GM19324 (cell line): ENCODE results near the gene PRR19.

ENCODE experiments used
- ATAC-seq: cut with Tn5 transposase; IDR thresholded peaks from one replicate; pipeline ENCODE4 v1.9.1; 2021; ENCODE audit warnings: mild to moderate bottlenecking, moderate library complexity; ENCODE audit not compliant: unreplicated experiment, low FRiP score

Gene PRR19

DNA sequence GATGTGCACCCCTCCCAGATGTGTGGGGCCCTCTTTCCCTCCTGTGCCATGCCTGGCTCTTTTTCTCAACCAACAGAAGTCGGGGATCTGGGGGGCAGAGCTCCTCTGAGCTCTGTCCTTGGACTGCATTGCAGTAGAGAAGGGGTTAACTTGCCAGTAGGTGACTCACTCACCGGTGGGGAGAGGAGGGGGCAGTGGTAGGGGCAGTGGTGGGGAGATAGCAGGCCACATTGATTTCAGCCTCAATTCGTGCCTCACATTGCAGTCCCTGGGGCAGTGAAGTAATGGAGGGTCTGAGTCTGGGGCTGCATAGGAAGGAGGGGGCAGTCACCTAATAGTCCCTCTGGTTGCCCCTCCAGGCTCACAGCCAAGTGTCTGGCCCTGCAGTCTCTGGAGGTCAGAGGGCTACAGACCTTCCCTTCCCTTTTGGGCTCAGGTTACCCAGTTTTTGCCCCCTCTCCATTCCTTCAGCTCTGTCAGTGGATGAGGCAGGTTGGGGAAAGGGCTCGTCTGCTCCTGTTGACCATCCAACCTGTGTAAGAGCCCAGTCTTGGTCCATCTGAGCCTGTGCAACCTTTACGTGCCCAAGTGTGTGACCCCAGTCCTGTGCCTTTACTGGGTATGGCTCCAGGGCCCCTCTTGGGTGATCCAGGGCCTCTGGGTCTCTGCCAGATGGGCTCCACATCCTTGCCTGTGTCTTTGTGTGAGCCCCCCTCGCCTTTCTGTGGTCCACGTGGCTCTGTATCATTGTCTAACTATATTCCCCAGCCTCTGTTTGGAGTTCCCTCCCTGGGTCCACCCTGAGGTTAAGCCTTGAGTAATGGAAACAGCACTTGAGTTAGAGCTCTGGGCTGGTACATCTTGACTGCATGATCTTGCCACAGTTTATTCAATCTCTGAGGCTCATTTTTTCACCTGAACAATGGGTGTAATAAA, 19.8 kb upstream of the PRR19 start:
- no peak for ATAC-seq

DNA sequence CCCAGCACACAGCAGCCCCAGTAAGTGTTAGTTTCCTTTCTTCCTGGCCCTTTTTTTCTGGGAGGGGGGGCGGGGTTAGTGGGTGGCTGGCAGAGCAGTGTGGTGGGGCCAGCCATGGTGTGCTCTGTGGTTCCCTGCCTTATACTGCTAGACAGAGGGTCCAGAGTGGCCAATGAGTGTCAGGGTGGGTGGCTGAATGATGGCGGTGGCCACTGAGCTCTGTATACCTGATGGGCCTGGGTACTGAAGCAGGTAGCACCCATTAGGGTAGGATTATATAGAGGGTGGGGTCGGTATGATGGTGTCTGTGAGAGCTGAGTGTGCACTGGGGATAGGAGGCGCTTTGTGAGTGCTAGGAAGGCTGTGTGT, 19.1 kb upstream of the PRR19 start:
- ATAC-seq = no peak

DNA sequence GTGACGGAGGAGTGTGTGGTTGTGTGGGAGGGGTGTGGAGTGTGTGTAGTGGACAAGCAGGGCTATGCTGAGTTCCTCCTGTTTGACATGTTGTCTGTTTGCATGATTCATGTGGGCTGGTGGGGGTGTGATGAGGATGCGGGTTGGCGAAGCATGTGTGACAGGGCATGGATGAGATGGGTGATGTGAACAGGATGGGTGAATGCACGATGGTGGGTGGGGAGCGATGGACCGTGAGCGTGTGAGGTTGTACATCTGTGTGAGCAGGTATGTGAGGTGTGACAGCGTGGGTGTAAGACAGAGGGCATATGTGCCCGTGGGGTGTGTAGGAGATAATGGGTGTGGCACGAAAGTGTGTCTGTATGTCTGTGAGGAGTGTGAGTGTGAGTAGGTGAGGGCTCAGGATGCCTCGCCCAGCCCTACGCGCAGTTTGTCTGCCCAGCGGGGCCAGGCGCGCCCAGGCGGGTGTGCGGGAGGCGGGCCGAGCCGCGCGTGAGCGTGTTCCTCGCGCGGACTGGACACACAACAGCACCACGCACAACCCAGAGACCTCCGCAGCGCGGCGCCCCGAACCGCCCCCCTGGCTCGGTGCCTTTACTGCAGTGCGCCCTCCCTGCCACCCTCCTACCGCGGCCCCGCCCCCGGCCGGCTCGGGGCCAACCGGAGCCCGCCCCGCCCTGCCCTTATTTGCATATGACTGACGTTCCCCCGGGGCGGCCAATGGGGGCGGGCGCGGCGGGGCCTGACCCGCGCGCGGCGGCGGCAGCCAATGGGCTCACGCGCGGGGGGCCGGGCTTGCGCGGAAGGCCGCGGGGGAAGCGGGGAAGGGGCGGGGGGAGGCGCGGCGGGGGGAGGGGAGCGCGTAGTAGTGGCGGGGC, 18.5 kb upstream of the PRR19 start:
- peak; percentile 44 for ATAC-seq

DNA sequence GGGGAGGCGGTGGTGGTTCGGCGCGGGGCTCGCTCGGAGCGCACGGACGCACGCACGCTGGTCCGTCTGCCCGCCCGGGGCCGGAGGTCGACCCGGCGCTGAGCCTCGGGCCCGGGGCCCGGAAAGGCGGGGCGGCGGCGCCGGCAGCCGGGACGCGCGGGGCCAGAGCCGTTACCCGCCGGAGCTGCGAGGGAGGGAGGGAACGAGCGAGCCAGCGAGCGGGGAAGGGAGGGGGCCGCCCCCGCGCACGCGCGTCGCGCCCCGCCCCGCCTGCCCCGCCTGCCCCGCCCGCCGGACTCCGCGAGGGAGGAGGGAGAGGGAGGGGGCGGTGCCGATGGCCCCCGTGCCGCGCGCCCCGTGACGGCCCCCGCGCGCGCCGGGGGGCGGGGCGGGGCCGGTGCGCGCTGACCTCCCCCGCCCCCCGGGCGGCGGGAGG, 17.8 kb upstream of the PRR19 start:
- peak; percentile 51 for ATAC-seq

DNA sequence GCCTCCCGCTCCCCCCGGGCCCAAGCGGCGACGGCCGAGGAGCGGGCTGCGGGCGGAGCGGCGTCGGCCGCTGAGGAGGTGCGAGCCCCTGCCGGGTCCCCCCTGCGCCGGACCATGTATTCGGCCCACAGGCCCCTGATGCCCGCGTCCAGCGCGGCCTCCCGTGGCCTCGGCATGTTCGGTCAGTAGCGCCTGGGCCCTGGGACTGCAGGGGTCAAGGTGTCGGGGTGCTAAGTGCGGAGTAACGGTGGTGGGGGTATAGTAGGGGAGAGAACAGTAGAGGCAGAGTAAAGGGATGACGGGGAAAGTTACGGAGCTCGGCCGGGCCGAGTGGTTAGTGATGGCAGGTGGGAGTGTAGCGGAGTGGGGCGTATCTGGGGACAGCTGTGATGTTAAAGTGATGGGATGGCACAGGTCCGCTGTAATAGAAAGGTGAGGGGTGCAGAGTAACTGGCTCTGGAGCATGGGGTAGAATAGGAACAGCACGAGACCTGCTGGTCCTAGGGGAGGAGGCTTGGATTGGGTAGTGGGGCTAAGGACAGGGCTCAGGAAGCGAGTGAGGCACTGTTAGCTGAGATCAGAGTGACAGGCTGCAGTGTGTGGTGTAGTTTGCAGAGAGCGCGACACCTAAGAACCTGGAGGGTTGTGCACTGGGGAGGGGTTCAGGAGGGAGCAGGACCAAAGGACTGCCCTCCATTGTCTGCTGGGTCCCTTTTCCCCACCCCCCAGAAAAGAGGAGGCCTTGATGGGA, 17.2 kb upstream of the PRR19 start:
- no peak for ATAC-seq

DNA sequence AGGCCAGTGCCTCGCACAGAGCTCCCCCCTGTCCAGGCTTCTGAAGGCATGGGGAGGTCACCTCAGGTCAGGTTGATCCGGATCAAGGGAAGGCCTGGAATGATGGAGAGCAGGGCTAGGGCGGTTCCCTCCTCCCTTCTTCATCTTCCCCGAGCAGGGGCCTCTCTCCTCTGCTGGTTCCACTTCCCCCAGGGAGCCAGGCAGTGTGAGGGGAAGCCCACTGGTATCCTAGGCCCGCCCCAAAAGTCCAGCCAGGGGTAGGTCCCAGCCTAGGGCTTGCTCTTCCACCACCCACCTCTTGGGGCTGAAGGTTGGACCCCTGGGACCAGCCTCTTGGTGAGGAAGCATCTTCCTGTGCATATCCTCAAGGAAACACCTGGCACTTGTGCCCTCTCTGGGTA, 16.4 kb upstream of the PRR19 start:
- no peak for ATAC-seq

DNA sequence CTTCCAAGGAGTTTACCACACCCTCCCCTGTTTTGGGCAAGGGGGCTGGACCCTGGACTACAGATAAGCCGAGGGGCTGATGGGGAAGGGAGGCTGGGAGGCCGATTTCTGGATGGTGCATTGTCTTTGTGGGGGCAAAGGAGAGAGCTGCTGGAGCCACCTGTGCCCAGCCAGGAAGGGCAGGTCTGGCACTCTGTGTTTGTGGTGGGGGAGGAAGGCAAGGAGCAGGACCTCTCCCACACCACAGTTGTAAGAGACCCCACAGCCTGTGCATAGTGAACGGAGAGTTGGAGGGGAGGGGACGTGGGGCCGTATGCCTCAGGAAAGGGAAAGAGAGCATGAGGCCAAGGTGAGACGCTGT, 16.0 kb upstream of the PRR19 start:
- ATAC-seq = no peak

DNA sequence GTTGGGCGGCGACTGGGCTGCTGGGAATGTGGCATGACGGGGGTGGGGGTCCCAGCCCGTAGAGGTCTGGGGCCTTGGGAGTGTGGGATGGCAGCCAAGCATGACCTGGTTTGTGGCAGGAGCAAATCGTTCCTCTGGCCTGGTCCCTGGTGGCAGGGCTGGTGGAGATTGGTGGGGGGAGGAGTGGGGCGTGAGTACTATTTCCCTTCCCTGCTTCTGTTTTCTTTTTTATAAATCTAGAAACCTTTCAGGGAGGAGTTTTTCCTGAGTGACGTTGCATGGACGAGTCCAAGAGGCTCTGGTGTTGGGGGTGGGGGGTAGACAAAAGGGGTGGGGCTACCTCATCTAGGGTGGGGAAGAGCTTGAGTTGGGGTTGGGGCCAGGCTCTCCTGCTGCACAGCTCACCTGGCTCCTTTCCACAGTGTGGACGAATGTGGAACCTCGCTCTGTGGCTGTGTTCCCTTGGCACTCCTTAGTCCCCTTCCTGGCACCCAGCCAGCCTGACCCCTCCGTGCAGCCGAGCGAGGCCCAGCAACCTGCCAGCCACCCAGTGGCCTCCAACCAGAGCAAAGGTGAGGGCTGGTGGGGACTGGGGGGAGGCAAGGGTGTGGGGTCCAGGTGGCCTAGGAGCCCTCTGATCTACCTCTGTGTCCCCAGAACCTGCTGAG, 15.4 kb upstream of the PRR19 start:
- no peak for ATAC-seq

DNA sequence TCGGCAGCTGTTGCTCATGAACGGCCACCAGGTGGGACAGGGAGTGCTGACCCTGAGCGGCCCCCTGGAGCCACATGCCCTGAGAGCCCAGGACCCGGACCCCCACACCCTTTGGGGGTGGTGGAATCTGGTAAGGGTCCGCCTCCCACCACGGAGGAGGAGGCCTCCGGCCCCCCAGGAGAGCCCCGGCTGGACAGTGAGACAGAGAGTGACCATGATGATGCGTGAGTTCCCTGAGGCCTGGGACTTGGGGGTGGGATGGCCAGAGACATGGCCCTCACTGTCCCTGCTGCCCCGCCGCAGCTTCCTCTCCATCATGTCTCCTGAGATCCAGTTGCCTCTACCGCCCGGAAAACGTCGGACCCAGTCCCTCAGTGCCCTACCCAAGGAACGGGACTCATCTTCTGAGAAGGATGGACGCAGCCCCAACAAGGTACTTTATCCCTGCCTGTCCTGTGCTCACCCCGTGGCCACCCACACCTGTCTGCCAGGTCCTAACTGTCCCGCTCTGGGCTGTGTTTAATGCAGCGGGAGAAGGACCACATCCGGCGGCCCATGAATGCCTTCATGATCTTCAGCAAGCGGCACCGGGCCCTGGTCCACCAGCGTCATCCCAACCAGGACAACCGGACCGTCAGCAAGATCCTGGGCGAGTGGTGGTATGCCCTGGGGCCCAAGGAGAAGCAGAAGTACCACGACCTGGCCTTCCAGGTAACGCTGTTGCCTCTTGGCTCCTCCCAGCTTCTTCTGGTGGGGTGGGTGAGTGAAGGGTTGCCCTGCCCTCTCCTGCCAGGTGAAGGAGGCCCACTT, 14.7 kb upstream of the PRR19 start:
- ATAC-seq = no peak

DNA sequence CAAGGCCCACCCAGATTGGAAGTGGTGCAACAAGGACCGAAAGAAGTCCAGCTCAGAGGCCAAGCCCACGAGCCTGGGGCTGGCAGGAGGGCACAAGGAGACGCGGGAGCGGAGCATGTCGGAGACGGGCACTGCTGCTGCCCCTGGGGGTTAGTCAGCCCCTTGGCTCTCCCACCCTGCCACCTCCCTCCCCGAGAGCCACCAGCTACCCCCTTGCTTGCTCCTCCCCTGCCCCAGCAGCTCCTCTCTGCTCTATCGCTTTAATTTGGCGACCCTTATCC, 14.2 kb upstream of the PRR19 start:
- ATAC-seq = no peak

DNA sequence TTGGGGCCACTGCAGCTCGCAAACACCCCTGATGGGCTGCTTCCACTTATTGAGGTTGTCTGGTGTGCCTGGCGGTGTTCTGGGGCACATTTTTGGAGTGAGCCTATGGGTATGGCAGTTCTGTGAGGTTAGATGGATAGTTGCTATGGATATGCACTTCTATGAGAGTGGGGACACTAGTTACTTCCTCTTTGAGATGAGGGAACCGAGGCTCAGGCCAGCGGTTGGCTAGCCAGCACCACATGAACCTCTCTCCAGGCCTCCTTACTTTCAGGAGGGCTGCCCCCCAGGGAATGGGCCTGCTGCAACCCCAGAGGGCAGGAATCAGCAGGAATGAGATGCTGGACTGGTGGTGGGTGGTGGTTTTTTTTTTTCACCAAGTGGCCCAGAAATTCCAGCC, 13.5 kb upstream of the PRR19 start:
- ATAC-seq = no peak

DNA sequence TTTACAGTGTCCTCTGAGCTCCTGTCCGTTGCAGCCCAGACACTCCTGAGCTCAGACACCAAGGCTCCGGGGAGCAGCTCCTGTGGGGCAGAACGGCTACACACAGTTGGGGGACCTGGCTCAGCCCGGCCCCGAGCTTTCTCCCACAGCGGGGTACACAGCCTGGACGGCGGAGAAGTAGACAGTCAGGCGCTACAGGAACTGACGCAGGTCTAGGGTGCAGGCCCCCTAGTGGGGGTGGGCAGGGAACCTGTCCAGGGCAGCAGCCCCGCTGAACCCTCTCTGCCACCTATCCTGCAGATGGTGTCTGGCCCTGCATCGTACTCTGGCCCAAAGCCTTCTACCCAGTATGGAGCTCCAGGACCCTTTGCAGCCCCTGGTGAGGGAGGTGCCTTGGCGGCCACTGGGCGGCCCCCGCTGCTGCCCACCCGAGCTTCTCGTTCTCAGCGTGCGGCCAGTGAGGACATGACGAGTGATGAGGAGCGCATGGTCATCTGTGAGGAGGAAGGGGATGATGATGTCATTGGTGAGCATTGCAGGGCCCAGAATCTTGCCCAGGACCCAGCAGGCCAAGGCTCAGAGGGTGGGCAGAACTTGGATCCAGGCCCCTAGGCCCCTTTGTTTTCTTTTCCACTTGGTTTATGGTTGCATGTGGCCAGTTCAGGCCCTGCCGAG, 12.9 kb upstream of the PRR19 start:
- no peak for ATAC-seq

DNA sequence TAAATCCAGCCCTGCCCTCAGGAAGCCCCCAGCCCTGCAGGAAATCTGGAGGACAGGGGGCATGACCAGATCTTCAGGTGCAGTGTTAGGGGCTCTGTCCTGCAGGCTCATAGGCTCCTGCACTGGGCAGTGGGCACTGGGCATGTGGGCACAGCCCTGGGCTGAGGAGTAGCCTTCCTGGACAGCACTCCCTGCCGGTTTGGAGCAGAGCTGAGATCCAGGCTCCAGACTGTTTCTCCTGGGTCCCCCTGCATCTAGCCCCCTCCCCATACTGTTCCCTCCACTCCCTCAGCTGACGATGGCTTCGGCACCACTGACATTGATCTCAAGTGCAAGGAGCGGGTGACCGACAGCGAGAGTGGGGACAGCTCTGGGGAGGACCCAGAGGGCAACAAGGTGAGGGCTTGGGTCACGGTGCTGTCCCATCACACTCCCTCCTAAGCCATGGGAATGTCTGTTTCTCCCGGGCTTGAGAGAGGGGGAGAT, 12.3 kb upstream of the PRR19 start:
- ATAC-seq = no peak

DNA sequence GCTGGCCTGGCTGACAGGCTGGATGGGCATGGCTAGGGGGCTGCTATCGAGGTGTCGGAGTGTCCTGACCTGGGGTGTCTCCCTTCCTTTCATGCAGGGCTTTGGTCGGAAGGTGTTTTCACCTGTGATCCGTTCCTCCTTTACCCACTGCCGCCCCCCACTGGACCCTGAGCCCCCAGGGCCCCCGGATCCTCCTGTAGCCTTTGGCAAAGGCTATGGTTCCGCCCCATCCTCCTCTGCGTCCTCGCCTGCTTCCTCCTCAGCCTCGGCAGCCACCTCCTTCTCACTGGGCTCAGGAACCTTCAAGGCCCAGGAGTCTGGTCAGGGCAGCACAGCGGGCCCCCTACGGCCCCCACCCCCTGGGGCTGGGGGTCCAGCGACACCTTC, 11.8 kb upstream of the PRR19 start:
- ATAC-seq = no peak

DNA sequence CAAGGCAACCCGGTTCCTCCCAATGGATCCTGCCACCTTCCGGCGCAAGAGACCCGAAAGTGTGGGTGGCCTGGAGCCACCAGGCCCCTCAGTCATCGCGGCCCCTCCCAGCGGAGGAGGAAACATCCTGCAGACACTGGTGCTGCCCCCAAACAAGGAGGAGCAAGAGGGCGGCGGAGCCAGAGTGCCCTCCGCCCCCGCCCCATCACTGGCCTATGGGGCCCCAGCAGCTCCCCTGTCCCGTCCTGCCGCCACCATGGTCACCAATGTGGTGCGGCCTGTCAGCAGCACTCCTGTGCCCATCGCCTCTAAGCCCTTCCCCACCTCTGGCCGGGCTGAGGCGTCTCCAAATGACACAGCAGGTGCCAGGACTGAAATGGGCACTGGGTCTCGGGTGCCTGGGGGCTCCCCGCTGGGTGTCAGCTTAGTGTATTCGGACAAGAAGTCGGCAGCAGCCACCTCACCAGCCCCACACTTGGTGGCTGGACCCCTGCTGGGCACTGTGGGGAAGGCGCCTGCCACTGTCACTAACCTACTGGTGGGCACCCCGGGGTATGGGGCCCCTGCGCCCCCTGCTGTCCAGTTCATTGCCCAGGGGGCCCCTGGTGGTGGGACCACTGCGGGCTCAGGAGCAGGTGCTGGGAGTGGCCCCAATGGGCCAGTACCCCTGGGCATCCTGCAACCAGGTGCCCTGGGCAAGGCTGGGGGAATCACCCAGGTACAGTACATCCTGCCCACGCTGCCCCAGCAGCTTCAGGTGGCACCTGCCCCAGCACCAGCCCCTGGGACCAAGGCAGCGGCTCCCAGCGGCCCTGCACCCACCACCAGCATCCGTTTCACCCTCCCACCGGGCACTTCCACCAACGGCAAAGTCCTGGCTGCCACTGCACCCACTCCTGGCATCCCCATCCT, 11.2 kb upstream of the PRR19 start:
- no peak for ATAC-seq

DNA sequence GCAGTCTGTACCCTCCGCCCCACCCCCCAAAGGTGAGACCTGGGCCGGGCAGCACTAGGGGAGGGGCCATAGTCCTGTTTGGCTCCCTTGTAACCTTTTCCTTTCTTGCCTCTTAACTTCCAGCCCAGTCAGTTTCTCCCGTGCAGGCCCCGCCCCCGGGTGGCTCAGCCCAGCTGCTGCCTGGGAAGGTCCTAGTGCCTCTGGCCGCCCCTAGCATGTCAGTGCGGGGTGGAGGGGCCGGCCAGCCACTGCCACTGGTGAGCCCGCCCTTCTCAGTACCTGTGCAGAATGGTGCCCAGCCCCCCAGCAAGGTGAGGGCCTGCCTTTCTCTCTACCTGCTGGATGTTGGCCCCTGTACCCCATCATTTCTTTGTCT, 10.5 kb upstream of the PRR19 start:
- ATAC-seq = no peak

DNA sequence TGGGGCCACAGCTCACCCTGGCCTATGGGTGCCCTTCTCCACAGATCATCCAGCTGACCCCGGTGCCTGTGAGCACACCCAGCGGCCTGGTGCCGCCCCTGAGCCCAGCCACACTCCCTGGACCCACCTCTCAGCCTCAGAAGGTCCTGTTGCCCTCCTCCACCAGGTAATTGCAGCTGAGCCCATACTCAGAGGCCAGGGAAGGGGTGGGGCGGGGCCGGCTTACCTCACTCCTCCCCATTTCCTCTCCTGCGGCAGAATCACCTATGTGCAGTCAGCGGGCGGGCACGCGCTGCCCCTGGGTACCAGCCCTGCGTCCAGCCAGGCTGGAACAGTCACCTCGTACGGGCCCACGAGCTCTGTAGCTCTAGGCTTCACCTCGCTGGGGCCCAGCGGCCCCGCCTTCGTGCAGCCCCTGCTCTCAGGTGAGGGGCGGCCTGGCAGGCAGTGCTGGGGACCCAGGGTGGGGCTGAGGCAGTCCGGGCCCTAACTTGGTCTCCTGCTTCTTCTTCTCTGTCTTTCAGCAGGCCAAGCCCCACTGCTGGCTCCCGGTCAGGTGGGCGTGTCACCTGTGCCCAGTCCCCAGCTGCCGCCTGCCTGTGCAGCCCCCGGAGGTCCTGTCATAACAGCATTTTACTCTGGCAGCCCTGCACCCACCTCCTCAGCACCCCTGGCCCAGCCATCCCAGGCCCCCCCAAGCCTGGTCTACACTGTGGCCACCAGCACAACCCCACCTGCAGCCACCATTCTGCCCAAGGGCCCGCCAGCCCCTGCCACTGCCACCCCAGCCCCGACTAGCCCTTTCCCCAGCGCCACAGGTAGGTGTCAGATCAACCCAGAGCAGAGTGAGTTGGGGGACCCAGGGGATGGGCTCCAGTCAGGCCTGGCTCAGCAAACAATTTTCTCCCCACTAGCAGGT, 9.6 kb upstream of the PRR19 start:
- ATAC-seq = no peak
